GM12891 (cell line): ENCODE measurements around the gene TNRC6C.

ENCODE experiments used
- POLR2A ChIP-seq: IDR thresholded peaks from 2 replicates; pipeline ENCODE4 v1.6.1; 2011; ENCODE audit warnings: low read depth, low read length, control low read depth
- POLR2AphosphoS5 ChIP-seq: IDR thresholded peaks from 2 replicates; pipeline ENCODE4 v1.6.1; 2011; ENCODE audit warnings: low read depth, low read length, control low read depth
- TAF1 ChIP-seq: IDR thresholded peaks from 2 replicates; pipeline ENCODE4 v1.6.1; 2011; ENCODE audit warnings: low read depth, low read length, control low read depth

DNA sequence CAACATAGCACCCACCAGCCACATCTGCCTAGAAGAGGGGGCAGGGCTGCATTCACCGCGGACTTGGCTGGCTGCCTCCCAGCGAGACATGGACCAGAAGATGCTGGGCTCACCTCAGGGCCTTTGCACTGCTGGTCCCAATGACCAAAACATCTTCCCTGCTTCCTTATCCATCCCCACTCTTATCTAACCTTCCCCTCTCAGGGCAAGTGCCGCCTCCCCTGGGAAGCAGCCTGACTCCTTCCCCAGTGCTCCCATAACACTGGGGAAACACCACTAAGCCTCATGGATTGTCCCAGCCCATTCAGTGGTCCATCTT, 164.4 kb downstream of the TNRC6C start:
- TF ChIP-seq POLR2AphosphoS5 (no peak), POLR2A (no peak), TAF1 (no peak)
